Measurements from ENCODE around the gene DHX30. TPM values are rescaled to one million over a fixed set of nuclear protein-coding genes. Genes with fewer than 3 reads are reported as not detected.
"Not testable (repeated sequence)": the region's sequence is repeated elsewhere in the genome, so short reads cannot be mapped to it uniquely, and the experiment has no call there.

DHX30 gene
- total RNA-seq, 1 donor from 2014 or later: 42.4 TPM

DNA sequence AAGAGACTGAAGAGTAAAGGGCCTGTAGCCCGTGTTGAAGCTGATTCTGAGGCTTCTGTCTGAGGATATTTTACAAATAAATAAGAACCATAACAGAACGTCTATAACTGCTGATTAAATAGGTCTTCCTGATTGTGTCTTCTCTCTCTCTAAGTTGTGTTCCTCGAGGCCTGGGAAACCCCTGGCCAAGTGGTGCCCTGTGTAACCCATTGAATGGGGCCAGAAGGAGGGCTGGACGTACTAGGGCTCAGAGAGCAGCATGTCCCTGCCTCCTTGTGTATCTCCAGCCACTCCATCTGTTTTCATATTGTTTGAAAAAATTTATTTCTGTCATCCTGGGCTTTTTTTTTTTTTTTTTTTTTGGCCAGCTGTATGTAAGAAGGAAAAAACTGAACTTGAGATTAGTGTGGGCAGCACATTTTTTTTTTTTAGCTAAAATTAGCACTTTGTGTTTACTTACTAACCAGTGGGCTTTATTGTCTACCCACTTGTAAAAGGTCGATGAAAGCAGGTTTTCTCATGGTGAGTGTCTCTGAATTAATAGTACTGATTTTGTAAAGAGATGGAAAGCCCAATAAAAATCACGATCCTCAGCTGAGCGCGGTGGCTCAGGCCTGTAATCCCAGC, 10.7 kb downstream of the DHX30 start:
- DNase-seq: no peak

GRCh38 chr3:47817609-47818008, 14.7 kb downstream of the DHX30 start:
- DNase-seq: no peak

GRCh38 chr3:47824541-47825473, 21.9 kb downstream of the DHX30 start:
- DNase-seq: peak; percentile 39

- DNase-seq: no peak
Observed at GRCh38 chr3:47825590-47825989, 22.7 kb downstream of the DHX30 start.

- not testable (repeated sequence) for DNase-seq
Observed at GRCh38 chr3:47829482-47829881, 26.5 kb downstream of the DHX30 start.

DNA sequence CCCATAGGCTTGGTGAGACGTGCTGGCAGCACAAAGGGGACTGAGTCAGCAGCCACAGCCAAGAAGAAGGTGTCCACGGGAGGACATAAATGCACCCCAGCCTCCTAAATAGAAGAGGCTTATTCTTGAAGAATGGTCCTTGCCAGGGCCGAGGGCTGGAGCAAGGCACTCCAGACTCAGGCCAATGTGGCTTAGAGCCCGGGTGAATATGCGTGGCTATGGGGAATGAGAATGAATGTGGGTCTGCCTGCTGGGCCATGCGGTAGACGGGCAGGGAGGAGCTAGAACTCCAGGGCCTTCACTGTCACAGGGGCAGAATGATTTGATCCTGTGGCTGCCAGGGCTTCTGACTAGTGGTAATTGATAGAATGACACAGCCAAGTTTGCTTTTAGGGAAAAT, 34.0 kb downstream of the DHX30 start:
- no peak for DNase-seq

DNA sequence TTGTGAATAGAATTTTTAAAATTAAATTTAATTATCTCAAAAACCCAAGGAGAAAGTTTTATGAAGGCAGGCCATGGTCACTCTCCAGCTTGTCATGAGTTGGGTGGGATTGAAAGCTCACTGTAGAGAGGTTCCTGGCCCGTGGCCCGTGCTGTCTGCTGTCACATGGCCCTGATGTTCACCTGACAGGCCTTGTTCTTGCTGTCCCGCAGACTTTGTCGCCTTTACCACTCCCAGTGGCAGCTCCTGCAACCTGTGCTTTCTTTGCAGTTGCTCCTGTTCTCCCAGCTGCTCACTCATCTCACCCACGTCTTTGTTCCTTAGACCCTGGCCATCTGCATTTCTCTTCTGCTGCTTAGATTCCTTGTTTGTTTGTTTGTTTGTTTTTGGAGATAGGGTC, 35.6 kb downstream of the DHX30 start:
- no peak for DNase-seq

DNA sequence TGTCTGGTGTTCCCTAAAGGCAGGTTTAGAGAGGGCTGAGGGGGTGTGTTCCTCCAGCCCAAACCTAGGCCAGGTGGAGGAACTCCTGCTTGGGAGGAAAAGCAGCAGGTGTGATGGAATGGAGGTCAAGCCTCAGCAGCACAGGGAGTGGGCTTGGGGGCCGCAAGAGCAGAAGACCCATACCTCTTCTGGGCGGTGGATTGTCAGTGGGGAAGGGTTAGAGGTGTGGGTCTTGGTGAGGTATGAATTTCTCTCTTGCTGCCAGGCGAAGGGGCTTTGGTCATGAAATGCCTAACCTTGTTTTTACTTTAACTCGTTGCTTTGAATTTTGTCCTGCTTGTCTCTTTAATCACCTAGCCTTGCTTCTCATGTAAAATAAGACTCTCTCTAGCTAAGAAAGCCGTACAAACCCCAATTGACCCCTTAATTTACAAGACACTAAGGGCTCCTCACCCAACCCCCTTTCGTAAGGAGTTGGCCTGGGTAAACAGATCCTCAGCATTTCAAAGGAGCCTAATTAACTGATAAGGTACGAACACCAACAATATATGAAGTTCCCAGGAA, 38.9 kb downstream of the DHX30 start:
- no peak for DNase-seq

GRCh38 chr3:47846186-47846879, 43.4 kb downstream of the DHX30 start:
- DNase-seq: no peak

DNA sequence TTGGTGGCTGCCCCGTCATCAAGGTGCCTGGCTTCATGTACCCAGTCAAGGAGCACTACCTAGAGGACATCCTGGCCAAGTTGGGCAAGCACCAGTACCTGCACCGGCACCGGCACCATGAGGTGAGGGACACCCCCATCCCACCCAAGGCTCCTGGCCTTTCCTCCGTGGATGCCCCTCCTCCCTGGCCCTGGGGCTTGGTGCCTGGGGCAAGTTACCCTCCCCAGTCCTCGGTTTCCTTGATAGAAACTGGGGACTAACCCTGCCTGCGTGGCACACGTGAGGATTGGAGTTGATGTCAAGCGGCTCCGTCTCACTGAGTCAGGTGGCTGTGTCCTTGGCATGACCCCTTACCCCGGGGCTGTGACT, 43.9 kb downstream of the DHX30 start:
- DNase-seq: no peak

DNA sequence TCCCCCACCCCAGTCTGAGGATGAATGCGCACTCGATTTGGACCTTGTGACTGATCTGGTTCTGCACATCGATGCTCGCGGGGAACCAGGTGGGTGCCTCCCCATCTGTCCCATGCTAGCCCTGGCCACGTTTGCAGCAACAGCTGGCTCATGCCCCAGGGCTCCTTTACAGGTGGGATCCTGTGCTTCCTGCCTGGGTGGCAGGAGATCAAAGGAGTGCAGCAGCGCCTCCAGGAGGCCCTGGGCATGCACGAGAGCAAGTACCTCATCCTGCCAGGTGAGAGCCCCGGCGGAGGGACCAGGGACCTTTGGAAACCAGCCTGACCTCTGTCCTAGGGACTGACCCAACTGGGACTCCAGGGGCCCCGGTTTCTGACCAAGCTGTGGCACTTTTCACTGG, 44.3 kb downstream of the DHX30 start:
- DNase-seq: no peak

GRCh38 chr3:47847801-47848518, 45.0 kb downstream of the DHX30 start:
- DNase-seq: no peak

DNA sequence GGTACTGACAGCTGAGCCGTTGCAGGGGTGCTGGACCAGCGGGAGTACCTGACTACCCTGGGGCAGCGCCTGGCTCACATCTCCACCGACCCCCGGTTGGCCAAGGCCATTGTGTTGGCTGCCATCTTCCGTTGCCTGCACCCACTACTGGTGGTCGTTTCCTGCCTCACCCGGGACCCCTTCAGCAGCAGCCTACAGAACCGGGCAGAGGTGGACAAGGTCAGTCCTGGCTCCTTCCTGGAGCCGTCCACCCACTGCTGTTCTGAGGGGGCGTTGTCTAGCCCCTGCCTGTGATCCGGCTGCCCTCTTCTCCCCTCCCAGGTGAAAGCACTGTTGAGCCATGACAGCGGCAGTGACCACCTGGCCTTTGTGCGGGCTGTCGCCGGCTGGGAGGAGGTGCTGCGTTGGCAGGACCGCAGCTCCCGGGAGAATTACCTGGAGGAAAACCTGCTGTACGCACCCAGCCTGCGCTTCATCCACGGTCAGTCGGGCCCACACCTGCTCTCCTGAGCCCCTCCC, 45.7 kb downstream of the DHX30 start:
- DNase-seq: no peak

GRCh38 chr3:47849186-47849698, 46.3 kb downstream of the DHX30 start:
- DNase-seq: no peak

GRCh38 chr3:47849699-47850563, 47.0 kb downstream of the DHX30 start:
- no peak for DNase-seq

GRCh38 chr3:47850564-47851410, 47.8 kb downstream of the DHX30 start:
- DNase-seq: no peak

GRCh38 chr3:47851888-47852603, 49.1 kb downstream of the DHX30 start:
- DNase-seq: no peak

DNA sequence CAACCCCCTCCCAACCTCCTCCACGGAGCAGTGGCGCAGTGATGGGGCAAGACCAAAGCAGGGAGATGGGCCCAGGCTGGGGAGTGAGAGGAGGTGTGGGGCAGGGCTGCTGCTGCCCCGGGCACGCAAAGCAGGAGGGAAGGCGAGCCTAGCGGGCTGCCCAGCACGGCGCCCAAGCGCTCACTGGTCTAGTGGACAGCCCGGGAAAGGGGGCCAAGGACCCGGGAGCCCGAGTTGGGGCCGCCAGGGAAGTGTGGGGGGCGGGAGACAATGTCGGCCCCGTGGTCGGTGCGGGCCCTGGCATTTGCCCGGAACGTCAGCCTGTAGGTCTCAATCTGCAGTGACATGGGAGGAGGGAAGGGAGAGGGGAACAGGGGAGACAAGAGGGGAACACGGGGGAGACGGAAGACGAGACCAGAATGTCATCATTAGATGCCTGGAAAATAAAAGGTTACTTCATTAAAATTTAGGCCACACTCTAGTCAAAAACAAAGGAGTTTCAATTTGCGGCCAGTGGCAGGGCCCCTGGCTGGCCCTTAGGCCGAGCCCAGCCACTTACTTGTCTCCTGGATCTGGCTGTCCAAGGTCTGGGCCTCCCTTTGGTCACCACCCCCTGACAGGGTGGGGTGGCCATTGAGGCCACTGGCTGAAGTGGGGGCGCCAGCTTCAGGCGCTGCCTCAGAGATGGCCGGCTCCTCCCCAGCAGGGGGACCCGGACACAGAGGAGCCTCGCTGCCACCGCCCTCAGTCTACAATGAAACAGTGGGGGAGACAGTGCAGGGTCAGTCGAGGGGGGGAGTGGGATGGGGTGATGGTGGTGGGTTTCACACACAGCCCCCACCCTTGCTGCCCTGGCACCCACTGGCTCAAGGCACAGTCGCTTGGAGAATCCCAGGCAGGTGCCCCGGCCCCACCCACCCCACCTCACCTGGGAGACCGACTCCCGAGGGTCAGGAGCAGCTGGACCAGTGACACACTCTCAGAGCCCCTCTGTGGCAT, 50.0 kb downstream of the DHX30 start:
- DNase-seq: no peak

All from skin of body (tissue), 2 donors.